Panc1 (cell line): ENCODE data around the gene PCLO. TPM values are rescaled to one million over a fixed set of nuclear protein-coding genes. Genes with fewer than 3 reads are reported as not detected.
A peak's percentile ranks its signal among the peaks of the same experiment; 100 is the strongest.

Experiments used
- ATAC-seq: fragments of 200-7000 bp; cut with Tn5 transposase; 2 replicates; pipeline ENCODE4 v1.9.1; 2020; ENCODE audit warnings: mild to moderate bottlenecking, moderate library complexity
- BruUV-seq: library from RNA; stranded (reverse); fragments of 400-500 nt; replicated peaks from 2 replicates; lab custom pipeline; 2021; lab: Mats Ljungman, UMichigan
- CTCF ChIA-PET: fragments of 300-600 bp; sonication (Branson Sonifier 250); formaldehyde crosslinking; loops from one replicate; lab custom pipeline; 2022; ENCODE audit warnings: antibody characterized with exemption; lab: Charles Lee
- POLR2A ChIA-PET: fragments of 300-600 bp; sonication (Branson Sonifier 250); formaldehyde crosslinking; loops from one replicate; lab custom pipeline; 2022; ENCODE audit warnings: antibody characterized with exemption; lab: Charles Lee
- DNase-seq: peaks from one replicate; pipeline ENCODE4 v3.0.0-alpha.2; 2010; ENCODE audit warnings: low read depth, low spot score
- H3K27ac ChIP-seq: 2 replicates; pipeline ENCODE4 v1.5.1; 2011; ENCODE audit warnings: mild to moderate bottlenecking, low read length, inconsistent platforms
- H3K27me3 ChIP-seq: fragments of 200-500 bp; sonication (Bioruptor generic); 2 replicates; pipeline ENCODE4 v1.6.0; 2014; ENCODE audit warnings: low read length, inconsistent platforms; ENCODE audit not compliant: control insufficient read depth, insufficient read depth
- H3K36me3 ChIP-seq: fragments of 200-500 bp; sonication (Bioruptor generic); 2 replicates; pipeline ENCODE4 v1.5.1; 2014; ENCODE audit warnings: inconsistent platforms, mild to moderate bottlenecking, low read length, moderate library complexity; ENCODE audit not compliant: control insufficient read depth, insufficient read depth
- H3K4me1 ChIP-seq: 2 replicates; pipeline ENCODE4 v1.5.1; 2011; ENCODE audit warnings: inconsistent platforms, mild to moderate bottlenecking, low read length, moderate library complexity; ENCODE audit not compliant: control insufficient read depth, insufficient read depth
- H3K4me3 ChIP-seq, 2 experiments: 2 replicates each; pipeline ENCODE4 v1.5.1; 2011 to 2012; ENCODE audit warnings: low read depth in 2 of 2, low read length in 2 of 2, mild to moderate bottlenecking in 2 of 2, inconsistent platforms in 1 of 2, moderate library complexity in 1 of 2
- H3K9me3 ChIP-seq: fragments of 200-500 bp; sonication (Bioruptor generic); 2 replicates; pipeline ENCODE4 v1.5.1; 2014; ENCODE audit warnings: low read depth, mild to moderate bottlenecking, inconsistent platforms, low read length, moderate library complexity; ENCODE audit not compliant: control insufficient read depth, insufficient read depth
- CTCF ChIP-seq: fragments of 450-650 bp; IDR thresholded peaks from 2 replicates; pipeline ENCODE4 v1.5.1; 2017; ENCODE audit warnings: mild to moderate bottlenecking
- POLR2AphosphoS5 ChIP-seq: IDR thresholded peaks from 2 replicates; pipeline ENCODE4 v1.6.1; 2012; ENCODE audit warnings: mild to moderate bottlenecking, low read depth, low read length, moderate library complexity
- REST ChIP-seq, 2 experiments: IDR thresholded peaks; 2 replicates each; pipeline ENCODE4 v1.6.1; 2011 to 2012; ENCODE audit warnings: low read depth in 2 of 2, control low read depth in 1 of 2, low read length in 1 of 2, mild to moderate bottlenecking in 1 of 2, moderate library complexity in 1 of 2; ENCODE audit not compliant: insufficient read depth in 1 of 2
- SIN3A ChIP-seq: IDR thresholded peaks from 2 replicates; pipeline ENCODE4 v1.6.1; 2012; ENCODE audit warnings: low read depth, mild to moderate bottlenecking, low read length, moderate library complexity, borderline replicate concordance; ENCODE audit not compliant: insufficient read depth
- TCF7L2 ChIP-seq: IDR thresholded peaks from 2 replicates; pipeline ENCODE4 v1.6.1; 2011; ENCODE audit warnings: mild to moderate bottlenecking, low read depth, low read length, inconsistent platforms
- in situ Hi-C: cut with HindIII; loops from 2 replicates; pipeline ENCODE4 v1.10.0; 2016; ENCODE audit warnings: low sequenced_read_pairs, low pct_unique_long_range_greater_than_20kb
- intact Hi-C: fragments of 100-400 bp; cut with micrococcal nuclease; formaldehyde crosslinking; loops from one replicate; pipeline ENCODE4 v1.10.0; 2022; ENCODE audit not compliant: unreplicated experiment
- total RNA-seq: library from RNA; stranded (reverse); gene quantifications from one replicate; pipeline ENCODE4 v1.2.1, GENCODE V29; 2021; ENCODE audit not compliant: unreplicated experiment

PCLO gene
- total RNA-seq, 1 experiment from 2014 or later: 1.1 TPM

GRCh38 chr7:82805527-82805960, 357.1 kb downstream of the PCLO start:
- DNase-seq (peak; percentile 66), ATAC-seq (no peak)
- CTCF ChIA-PET: interaction anchor here (0.6 kb wide), 1 partner anchor 32 kb away, joined by 5 read pairs; no protein-coding TSS in a partner anchor
- POLR2A ChIA-PET: no interaction called here
- TF ChIP-seq POLR2AphosphoS5 (no peak), CTCF (no peak), REST (IDR thresholded peaks at IDR 0.05; ENCODE audit: insufficient read depth in 1 of 2, low read depth in 2 of 2, low read length in 1 of 2) (no peak), TCF7L2 (no peak), SIN3A (no peak)
- intact Hi-C loops: no loop called here
- Histone ChIP-seq H3K27ac (no peak overlapping the region), H3K36me3 (0 out of 2 replicates have a peak, but pooled peaks cover 3% of the 10 kb centered on the region), H3K27me3 (no peaks in the 10 kb centered on the region), H3K9me3 (no peaks in the 10 kb centered on the region), H3K4me1 (no peaks in the 10 kb centered on the region), H3K4me3 (peak overlapping the region in 1 of 2 experiments; percentile 5; a peak in 1 of 4 replicates)
- BruUV-seq: no TSS peak
- in situ Hi-C loops: no loop called here

- Histone ChIP-seq H3K9me3 (no peaks in the 10 kb centered on the region), H3K4me1 (no peaks in the 10 kb centered on the region), H3K36me3 (0 out of 2 replicates have a peak, but pooled peaks cover 3% of the 10 kb centered on the region), H3K27ac (no peak overlapping the region), H3K4me3 (no peak overlapping the region), H3K27me3 (no peaks in the 10 kb centered on the region)
- no TSS peak for BruUV-seq
- POLR2A ChIA-PET: no interaction called here
- no peak for TF ChIP-seq REST (IDR thresholded peaks at IDR 0.05; ENCODE audit: insufficient read depth in 1 of 2, low read depth in 2 of 2, low read length in 1 of 2)
- TF ChIP-seq SIN3A: no peak
- TF ChIP-seq POLR2AphosphoS5: no peak
- TF ChIP-seq TCF7L2: no peak
- no peak for TF ChIP-seq CTCF
- ATAC-seq (no peak), DNase-seq (no peak)
- intact Hi-C loops: no loop called here
- CTCF ChIA-PET: no interaction called here
- in situ Hi-C loops: no loop called here
Observed at GRCh38 chr7:82803411-82803810, 359.3 kb downstream of the PCLO start.
